Naive B cell (primary cell): ENCODE data around the gene TEX10. TPM values are rescaled to one million over a fixed set of nuclear protein-coding genes. Genes with fewer than 3 reads are reported as not detected.
"Not testable (repeated sequence)": the region's sequence is repeated elsewhere in the genome, so short reads cannot be mapped to it uniquely, and the experiment has no call there.

ENCODE experiments used
- ATAC-seq, 2 donors: fragments of 150-1000 bp; cut with Tn5 transposase; 2 replicates each; pipeline ENCODE4 v1.10.0; 2021; ENCODE audit warnings: low read depth in 2 of 2, mild to moderate bottlenecking in 2 of 2, moderate library complexity in 2 of 2
- DNase-seq: peaks from one replicate; pipeline ENCODE4 v3.0.0; 2022
- H3K27ac Mint-ChIP-seq, 6 donors: one replicate each; pipeline ENCODE4 v1.8.0; 2020 to 2022; ENCODE audit warnings: mild to moderate bottlenecking in 6 of 6, mixed read lengths in 6 of 6, moderate library complexity in 5 of 6, inconsistent platforms in 2 of 6
- H3K27me3 Mint-ChIP-seq, 3 donors: one replicate each; pipeline ENCODE4 v1.8.0; 2021 to 2022; ENCODE audit warnings: mixed read lengths in 3 of 3, mild to moderate bottlenecking in 1 of 3
- H3K36me3 Mint-ChIP-seq, 2 donors: one replicate each; pipeline ENCODE4 v1.8.0; 2020 to 2022; ENCODE audit warnings: mixed read lengths in 2 of 2, inconsistent platforms in 1 of 2, mild to moderate bottlenecking in 1 of 2
- H3K4me1 Mint-ChIP-seq, 3 donors: one replicate each; pipeline ENCODE4 v1.8.0; 2020 to 2022; ENCODE audit warnings: mixed read lengths in 3 of 3, inconsistent platforms in 1 of 3, mild to moderate bottlenecking in 1 of 3, moderate library complexity in 1 of 3
- H3K4me3 Mint-ChIP-seq, 8 donors: one replicate each; pipeline ENCODE4 v1.8.0; 2020 to 2022; ENCODE audit warnings: mild to moderate bottlenecking in 8 of 8, mixed read lengths in 8 of 8, moderate library complexity in 8 of 8, inconsistent platforms in 2 of 8
- H3K9me3 Mint-ChIP-seq, 7 donors: one replicate each; pipeline ENCODE4 v1.8.0; 2020 to 2022; ENCODE audit warnings: mixed read lengths in 7 of 7, mild to moderate bottlenecking in 5 of 7, inconsistent platforms in 2 of 7, moderate library complexity in 1 of 7
- polyA plus RNA-seq, 6 donors: library from polyadenylated mRNA; unstranded; fragments of 300-500 nt; fragmentation: Illumina TruSeq; gene quantifications; one replicate each; pipeline ENCODE4 v1.2.3, GENCODE V29; 2021; ENCODE audit warnings: low read depth in 6 of 6

Gene TEX10
- polyA plus RNA-seq: 10 to 100 TPM; 10.9 to 20.9 (median 16.9) TPM

DNA sequence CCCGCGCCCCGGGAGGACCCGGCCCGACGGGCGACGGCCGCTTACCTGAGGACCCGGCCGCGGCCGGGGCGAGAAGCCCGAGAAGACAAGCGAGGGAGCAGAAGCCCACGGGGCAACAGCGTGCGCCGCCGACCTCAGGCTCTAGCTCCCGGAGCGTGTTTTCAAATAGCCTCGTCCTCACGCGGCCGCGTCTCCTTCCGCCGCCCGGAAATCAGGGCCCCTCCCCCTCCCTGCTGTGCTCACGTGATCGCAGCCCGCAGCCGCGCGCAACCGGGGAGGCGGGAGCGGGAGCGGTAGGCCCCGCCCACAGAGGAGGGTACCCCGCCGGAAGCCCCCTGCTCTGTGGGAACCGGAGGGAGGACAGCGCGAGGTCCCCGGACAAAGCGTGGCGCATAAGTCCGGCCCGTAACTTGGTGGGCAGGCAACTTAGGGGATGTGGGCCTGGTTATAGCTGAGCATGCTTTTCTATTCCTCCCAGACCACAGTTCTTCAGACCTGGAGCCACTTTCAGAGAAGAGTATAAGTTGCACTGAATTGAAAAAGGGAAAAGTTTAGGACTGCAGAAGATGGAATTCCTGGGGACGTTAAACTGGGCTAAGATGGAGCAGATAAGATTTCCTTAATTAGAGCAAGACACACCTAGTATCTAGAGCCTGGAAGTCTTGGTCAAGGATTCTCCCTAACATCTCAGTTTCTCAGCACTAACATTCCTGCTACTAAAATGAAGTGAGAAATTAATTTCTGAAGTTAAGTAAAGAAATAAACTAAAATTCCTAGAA, at the start of gene TEX10:
TSS of gene TEX10 (minus strand) at position 216 of the 779 bp plus-strand sequence. CDS start 3,579 bp downstream, outside the sequence.
- Mint-ChIP-seq H3K27ac (peak within 1 kb of the TSS; percentile 88 to 99 (median 91)), H3K4me1 (peaks cover 38 to 65% (median 60%) of the 10 kb centered on the region in 3 donors), H3K36me3 (no peaks in the 10 kb centered on the region), H3K4me3 (peak within 1 kb of the TSS; percentile 89 to 98 (median 96)), H3K9me3 (peaks cover 0 to 3% (median 0%) of the 10 kb centered on the region in 7 donors), H3K27me3 (no peaks in the 10 kb centered on the region)
- peak; percentile 87 for DNase-seq
- ATAC-seq: peak; percentile 89 to 92

DNA sequence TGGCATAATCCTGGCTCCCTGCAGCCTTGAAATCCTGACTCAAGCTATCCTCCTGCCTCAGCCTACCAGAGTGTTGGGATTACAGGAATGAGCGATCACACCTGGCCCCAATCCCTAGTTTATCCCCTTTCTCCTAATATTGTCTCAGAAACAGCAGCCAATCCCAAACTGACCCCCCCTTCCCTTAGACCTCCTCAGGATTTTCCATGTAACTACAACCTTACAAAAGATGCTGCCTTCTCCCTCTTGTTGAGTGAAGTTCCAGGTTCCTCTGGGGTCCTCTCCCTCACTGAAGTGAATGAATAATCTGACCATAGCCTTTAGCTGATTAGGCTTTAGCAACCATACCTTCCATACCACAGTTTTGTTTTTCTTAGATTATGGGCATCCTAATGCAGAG, 48.3 kb upstream of the TEX10 start:
- ATAC-seq (no peak), DNase-seq (no peak)
- H3K9me3 Mint-ChIP-seq: no peaks in the 10 kb centered on the region
- H3K4me1 Mint-ChIP-seq: no peaks in the 10 kb centered on the region
- no peak overlapping the region for H3K4me3 Mint-ChIP-seq
- no peaks in the 10 kb centered on the region for H3K36me3 Mint-ChIP-seq
- H3K27ac Mint-ChIP-seq: no peak overlapping the region
- peaks cover 0 to 10% (median 5%) of the 10 kb centered on the region in 3 donors for H3K27me3 Mint-ChIP-seq

DNA sequence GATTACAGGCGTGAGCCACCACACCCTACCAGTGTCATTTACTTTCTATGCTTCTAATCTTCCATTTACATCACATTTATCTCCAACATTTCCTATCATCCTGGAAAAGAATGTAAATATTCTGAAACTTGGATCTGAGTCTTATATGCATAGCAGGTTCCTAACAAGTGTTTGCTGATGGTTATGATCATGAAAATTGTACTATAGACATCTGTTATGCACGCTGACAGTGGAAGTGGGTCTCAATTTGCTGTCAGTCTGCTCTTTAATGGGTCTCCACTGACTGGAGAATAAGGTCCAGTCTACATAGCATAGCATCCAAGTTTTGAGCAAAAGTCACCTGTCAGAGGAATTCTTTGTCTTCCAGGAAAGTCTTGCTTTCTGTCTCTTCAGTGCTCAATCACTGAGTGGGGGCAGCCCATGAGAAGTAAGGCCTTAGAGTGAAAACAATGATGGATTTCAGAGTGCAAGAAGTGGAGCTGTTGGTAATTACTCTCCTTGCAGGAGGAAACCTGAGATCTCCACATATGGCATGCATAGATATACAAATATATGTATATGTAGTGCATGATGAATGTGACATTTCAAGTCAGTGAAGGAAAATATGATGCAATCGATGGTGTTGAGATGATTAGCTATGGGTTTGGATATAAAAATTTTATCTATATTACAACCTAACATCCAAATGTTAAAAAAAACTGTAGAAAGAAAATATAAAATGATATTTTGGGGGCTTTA, 45.0 kb upstream of the TEX10 start:
- Mint-ChIP-seq H3K9me3 (peaks cover 0 to 3% (median 0%) of the 10 kb centered on the region in 7 donors), H3K27me3 (peaks cover 0 to 10% (median 5%) of the 10 kb centered on the region in 3 donors), H3K27ac (no peak overlapping the region), H3K4me3 (no peak overlapping the region), H3K4me1 (no peaks in the 10 kb centered on the region), H3K36me3 (no peaks in the 10 kb centered on the region)
- ATAC-seq: no peak
- no peak for DNase-seq

DNA sequence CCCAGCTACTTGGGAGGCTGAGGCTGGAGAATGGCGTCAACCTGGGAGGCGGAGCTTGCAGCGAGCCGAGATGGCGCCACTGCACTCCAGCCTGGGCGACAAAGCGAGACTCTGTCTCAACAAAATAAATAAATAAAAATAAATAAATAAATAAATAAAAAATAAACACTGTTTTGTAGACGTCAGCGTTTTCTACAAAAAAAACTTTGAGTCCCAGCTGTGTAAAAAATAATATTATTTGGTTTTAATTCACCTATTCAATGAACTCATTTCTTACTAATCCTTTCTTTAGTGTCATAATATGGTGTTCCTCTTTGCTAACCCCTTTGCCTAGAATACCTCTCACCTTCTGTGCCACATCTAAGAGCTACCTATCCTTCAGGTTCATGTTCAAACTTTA, 44.0 kb upstream of the TEX10 start:
- Mint-ChIP-seq H3K36me3 (no peaks in the 10 kb centered on the region), H3K9me3 (peaks cover 0 to 3% (median 0%) of the 10 kb centered on the region in 7 donors), H3K27ac (no peak overlapping the region), H3K27me3 (peaks cover 0 to 9% (median 5%) of the 10 kb centered on the region in 3 donors), H3K4me1 (no peaks in the 10 kb centered on the region), H3K4me3 (no peak overlapping the region)
- ATAC-seq (no peak), DNase-seq (no peak)

DNA sequence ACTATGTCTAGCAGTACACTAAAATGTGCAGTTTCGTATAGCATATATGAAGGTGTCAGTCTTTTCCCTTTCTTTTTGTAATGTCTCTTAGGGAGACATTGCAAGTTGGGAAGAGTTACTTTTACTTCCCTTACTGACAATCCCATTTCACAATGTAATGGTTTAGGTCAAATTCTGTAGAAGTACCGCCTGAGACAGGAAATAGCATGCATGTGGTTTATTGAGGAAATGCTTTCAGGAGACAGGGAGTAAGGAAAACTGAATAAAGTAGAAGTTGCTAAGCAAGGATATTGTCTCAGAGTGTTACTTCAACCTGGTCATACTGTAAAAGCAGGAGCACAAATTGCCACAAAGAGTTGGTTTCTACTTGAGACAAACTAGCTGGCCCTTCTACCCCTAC, 42.1 kb upstream of the TEX10 start:
- no peaks in the 10 kb centered on the region for H3K36me3 Mint-ChIP-seq
- H3K4me1 Mint-ChIP-seq: no peaks in the 10 kb centered on the region
- peak overlapping the region in 1 of 6 donors; percentile 61 for H3K27ac Mint-ChIP-seq
- ATAC-seq (no peak), DNase-seq (no peak)
- H3K9me3 Mint-ChIP-seq: peaks cover 0 to 3% (median 0%) of the 10 kb centered on the region in 7 donors
- no peaks in the 10 kb centered on the region for H3K27me3 Mint-ChIP-seq
- H3K4me3 Mint-ChIP-seq: no peak overlapping the region

DNA sequence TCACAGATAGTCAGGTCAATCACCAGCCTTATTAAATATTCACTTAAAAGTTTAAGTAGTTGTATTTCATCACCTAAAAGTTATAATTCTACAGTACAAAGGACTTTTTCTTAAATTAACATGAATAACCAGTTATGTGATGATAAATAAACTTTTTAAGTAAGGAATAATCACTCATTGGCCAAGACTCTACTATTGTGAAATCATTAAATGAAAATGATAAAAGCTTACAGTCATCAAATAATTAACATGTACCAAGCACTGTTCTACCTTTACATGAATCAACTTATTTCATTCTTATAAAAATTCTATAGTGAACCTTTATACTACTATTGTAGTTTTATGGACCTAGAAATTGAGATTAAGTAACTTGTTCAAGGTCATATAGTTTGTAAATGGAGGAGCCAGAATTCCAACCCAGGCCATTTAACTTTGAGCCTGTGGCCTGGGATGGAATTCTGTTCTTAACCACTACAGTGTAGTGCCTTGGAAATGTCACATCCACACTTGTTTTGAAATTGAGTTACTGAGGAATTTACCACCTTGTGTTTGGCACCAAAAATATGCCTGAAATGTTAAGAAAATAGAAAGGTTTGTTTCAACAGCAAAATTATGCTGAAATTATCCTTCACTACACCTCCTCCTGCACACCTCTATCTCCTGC, 41.4 kb upstream of the TEX10 start:
- Mint-ChIP-seq H3K9me3 (peaks cover 0 to 3% (median 0%) of the 10 kb centered on the region in 7 donors), H3K27ac (no peak overlapping the region), H3K27me3 (no peaks in the 10 kb centered on the region), H3K4me3 (no peak overlapping the region), H3K36me3 (no peaks in the 10 kb centered on the region), H3K4me1 (no peaks in the 10 kb centered on the region)
- DNase-seq (no peak), ATAC-seq (no peak)

DNA sequence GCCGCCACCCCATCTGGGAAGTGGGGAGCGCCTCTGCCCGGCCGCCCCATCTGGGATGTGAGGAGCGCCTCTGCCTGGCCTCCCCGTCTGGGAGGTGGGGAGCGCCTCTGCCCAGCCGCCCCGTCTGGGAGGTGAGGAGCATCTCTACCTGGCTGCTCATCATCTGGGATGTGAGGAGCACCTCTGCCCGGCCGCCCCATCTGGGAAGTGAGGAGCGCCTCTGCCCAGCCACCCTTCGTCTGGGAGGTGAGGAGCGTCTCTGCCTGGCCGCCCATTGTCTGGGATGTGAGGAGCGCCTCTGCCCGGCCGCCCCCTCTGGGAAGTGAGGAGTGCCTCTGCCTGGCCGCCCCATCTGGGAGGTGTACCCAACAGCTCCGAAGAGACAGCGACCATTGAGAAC, 40.2 kb upstream of the TEX10 start:
- not testable (repeated sequence) for ATAC-seq, H3K9me3 Mint-ChIP-seq, H3K27me3 Mint-ChIP-seq, DNase-seq, H3K4me3 Mint-ChIP-seq, H3K36me3 Mint-ChIP-seq, H3K4me1 Mint-ChIP-seq, H3K27ac Mint-ChIP-seq

DNA sequence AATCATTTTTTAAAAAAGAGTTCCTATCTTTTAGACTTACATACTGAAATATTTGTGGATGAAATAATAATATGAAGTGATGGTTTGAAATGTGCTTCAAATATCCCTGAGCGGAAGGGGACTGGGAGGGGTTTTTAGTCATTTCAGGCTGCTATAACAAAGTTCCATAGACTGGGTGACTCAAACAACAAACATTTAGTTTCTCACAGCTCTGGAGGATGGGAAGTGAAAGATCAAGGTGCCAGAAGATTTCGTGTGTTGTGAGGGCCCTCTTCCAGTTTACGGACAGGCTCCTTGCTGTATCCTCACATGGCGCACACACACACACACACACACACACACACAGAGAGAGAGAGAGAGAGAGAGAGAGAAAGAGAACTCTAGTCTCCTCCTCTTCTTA, 27.1 kb upstream of the TEX10 start:
- H3K4me3 Mint-ChIP-seq: no peak overlapping the region
- ATAC-seq (no peak), DNase-seq (no peak)
- no peak overlapping the region for H3K27ac Mint-ChIP-seq
- H3K4me1 Mint-ChIP-seq: no peaks in the 10 kb centered on the region
- peaks cover 0 to 13% (median 5%) of the 10 kb centered on the region in 7 donors for H3K9me3 Mint-ChIP-seq
- H3K36me3 Mint-ChIP-seq: no peaks in the 10 kb centered on the region
- no peaks in the 10 kb centered on the region for H3K27me3 Mint-ChIP-seq

DNA sequence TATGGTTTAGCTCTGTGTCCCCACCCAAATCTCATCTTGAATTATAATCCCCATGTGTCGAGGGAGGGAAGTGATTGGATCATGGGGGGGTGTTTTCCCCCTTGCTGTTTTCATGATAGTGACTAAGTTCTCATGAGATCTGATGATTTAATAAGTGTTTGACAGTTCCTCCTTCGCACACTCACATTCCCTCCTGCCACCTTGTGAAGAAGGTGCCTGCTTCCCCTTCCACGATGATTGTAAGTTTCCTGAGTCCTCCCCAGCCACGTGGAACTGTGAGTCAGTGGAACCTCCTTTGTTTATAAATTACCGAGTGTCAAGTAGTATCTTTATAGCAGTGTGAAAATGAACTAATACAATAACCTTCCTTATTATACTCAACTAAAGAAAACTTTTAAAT, 24.3 kb upstream of the TEX10 start:
- H3K27ac Mint-ChIP-seq: peak overlapping the region in 3 of 6 donors; percentile 14 to 62 (median 37)
- H3K4me1 Mint-ChIP-seq: no peaks in the 10 kb centered on the region
- ATAC-seq: no peak
- no peak overlapping the region for H3K4me3 Mint-ChIP-seq
- no peaks in the 10 kb centered on the region for H3K36me3 Mint-ChIP-seq
- no peaks in the 10 kb centered on the region for H3K27me3 Mint-ChIP-seq
- DNase-seq: no peak
- no peaks in the 10 kb centered on the region for H3K9me3 Mint-ChIP-seq

DNA sequence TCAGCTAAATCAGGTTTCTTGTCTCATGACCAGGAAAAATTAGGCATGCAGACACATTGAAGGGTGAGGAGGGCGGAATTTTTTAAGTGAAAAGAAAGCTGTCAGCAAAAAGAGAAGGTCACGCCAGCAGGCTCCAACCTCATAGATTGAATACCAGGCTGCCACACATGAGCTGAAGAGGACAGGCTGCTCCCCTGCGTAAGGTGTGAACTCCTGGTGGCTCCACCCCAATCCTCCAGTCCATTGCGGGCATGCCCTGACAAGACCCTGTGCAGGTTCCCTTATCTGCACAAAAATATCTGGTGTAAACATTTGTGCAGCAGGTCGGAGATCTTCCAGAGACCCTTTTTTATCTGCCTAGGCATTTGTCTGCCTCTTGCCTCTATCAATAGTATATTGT, 22.9 kb upstream of the TEX10 start:
- Mint-ChIP-seq H3K27ac (no peak overlapping the region), H3K27me3 (no peaks in the 10 kb centered on the region), H3K4me1 (no peaks in the 10 kb centered on the region), H3K4me3 (no peak overlapping the region), H3K9me3 (no peaks in the 10 kb centered on the region), H3K36me3 (no peaks in the 10 kb centered on the region)
- DNase-seq: no peak
- ATAC-seq: no peak

DNA sequence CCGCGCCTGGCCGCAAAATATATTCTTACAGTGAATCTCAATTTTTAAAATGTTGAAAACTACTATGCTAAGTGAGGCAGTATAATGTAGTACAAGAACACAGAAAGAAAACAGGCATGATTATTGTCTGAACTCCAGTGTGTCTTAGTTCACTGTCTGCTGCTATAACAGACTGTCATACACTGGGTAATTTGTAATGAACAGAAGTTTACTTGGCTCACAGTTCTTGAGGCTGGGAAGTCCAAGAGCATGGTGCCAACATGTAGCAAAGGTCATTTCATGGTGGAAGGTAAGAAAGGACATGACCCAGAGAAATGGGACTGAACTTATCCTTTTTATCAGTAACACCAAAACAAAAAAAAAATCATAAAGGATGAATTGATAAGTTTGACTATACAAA, 19.9 kb upstream of the TEX10 start:
- Mint-ChIP-seq H3K4me3 (no peak overlapping the region), H3K27me3 (no peaks in the 10 kb centered on the region), H3K36me3 (peaks cover 4 to 14% of the 10 kb centered on the region in 2 donors), H3K9me3 (peaks cover 0 to 14% (median 3%) of the 10 kb centered on the region in 7 donors), H3K4me1 (no peaks in the 10 kb centered on the region), H3K27ac (no peak overlapping the region)
- DNase-seq (no peak), ATAC-seq (no peak)

DNA sequence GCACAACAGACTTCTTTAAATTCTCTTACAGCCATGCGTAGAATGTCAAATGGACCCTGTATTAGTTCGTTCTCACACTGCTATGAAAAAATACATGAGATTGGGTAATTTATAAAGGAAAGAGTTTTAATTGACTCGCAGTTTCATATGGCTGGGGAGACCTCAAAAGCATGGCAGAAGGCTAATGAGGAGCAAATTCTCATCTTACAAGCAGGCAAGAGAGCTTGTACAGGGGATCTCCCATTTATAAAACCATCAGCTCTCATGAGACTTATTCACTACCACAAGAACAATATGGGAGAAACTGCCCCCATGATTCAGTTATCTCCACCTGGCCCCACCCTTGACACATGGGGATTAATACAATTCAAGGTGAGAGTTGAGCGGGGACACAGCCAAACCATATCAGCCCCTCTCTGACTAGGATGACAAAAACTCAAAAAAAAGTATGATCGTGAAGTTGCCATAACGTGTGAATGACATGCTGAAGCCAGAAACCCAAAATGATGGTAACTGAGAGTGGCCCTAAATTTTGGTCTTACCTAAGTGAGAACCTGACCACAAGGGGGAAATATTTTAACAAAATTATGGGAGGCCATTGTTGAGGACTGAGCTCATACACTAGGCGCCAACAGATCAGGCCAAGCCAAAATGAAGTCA, 17.5 kb upstream of the TEX10 start:
- H3K4me1 Mint-ChIP-seq: no peaks in the 10 kb centered on the region
- peaks cover 0 to 26% (median 9%) of the 10 kb centered on the region in 7 donors for H3K9me3 Mint-ChIP-seq

DNA sequence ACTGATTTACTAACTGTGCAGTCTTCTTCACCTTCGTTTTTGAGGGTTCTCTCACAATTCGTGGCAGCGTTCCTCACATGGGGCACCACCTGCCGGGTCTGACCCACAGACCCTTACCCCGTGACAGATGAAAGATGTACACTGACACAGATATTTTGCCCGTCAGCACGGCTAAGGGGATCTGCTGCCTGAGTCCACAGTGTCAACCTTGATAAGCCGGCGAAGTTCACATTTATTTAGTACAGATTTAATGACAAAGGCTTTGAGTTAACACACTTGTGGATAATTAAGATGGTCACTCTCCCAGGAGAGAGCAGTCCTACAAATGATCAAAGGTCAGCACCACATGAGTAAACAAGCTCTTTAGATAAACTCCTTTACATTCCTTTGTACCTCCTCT, 15.9 kb upstream of the TEX10 start:
- Mint-ChIP-seq H3K4me1 (no peaks in the 10 kb centered on the region), H3K4me3 (no peak overlapping the region), H3K27me3 (no peaks in the 10 kb centered on the region), H3K9me3 (peaks cover 0 to 29% (median 12%) of the 10 kb centered on the region in 7 donors), H3K36me3 (peaks cover 4 to 21% of the 10 kb centered on the region in 2 donors), H3K27ac (no peak overlapping the region)
- DNase-seq (no peak), ATAC-seq (no peak)

More for the DNA sequence above, 17.5 kb upstream of the TEX10 start:
- ATAC-seq: no peak
- H3K27me3 Mint-ChIP-seq: no peaks in the 10 kb centered on the region
- no peak overlapping the region for H3K4me3 Mint-ChIP-seq
- no peak for DNase-seq
- H3K27ac Mint-ChIP-seq: peak overlapping the region in 1 of 6 donors; percentile 24
- peaks cover 4 to 14% of the 10 kb centered on the region in 2 donors for H3K36me3 Mint-ChIP-seq
